ENCODE measurements around the gene TLE1.

DNA sequence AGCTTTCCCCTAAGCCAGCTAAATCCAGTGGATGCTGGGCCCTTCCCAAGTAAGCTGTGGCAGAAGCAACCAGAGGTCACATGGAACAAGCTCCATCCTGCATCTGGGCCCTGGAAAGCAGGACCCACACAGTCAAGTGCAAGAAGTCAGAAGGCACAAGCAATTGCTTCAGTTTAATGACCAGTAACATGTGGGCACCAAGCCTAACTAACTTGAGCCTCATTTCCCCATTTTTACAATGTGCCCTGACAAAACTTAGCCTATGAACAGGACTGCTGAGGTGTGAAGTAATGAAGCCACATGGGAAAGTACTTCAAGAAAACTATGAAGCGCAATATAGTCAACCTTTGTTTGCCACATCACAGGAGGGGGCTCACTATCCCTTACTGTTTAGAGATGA, 90.5 kb downstream of the TLE1 start:
- TF ChIP-seq, protein P1, sequence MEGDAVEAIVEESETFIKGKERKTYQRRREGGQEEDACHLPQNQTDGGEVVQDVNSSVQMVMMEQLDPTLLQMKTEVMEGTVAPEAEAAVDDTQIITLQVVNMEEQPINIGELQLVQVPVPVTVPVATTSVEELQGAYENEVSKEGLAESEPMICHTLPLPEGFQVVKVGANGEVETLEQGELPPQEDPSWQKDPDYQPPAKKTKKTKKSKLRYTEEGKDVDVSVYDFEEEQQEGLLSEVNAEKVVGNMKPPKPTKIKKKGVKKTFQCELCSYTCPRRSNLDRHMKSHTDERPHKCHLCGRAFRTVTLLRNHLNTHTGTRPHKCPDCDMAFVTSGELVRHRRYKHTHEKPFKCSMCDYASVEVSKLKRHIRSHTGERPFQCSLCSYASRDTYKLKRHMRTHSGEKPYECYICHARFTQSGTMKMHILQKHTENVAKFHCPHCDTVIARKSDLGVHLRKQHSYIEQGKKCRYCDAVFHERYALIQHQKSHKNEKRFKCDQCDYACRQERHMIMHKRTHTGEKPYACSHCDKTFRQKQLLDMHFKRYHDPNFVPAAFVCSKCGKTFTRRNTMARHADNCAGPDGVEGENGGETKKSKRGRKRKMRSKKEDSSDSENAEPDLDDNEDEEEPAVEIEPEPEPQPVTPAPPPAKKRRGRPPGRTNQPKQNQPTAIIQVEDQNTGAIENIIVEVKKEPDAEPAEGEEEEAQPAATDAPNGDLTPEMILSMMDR (IDR thresholded peaks at IDR 0.05), result no peak
- no peak for TF ChIP-seq EZH2 (IDR thresholded peaks at IDR 0.05; ENCODE audit: borderline replicate concordance, insufficient read depth, low read depth, low read length, poor library complexity, severe bottlenecking)
